HG02642 (cell line): ENCODE measurements around the gene DCAF8.

ENCODE experiments used
- ATAC-seq: cut with Tn5 transposase; IDR thresholded peaks from one replicate; pipeline ENCODE4 v1.9.1; 2021; ENCODE audit warnings: mild to moderate bottlenecking; ENCODE audit not compliant: unreplicated experiment, poor library complexity

DCAF8 gene

DNA sequence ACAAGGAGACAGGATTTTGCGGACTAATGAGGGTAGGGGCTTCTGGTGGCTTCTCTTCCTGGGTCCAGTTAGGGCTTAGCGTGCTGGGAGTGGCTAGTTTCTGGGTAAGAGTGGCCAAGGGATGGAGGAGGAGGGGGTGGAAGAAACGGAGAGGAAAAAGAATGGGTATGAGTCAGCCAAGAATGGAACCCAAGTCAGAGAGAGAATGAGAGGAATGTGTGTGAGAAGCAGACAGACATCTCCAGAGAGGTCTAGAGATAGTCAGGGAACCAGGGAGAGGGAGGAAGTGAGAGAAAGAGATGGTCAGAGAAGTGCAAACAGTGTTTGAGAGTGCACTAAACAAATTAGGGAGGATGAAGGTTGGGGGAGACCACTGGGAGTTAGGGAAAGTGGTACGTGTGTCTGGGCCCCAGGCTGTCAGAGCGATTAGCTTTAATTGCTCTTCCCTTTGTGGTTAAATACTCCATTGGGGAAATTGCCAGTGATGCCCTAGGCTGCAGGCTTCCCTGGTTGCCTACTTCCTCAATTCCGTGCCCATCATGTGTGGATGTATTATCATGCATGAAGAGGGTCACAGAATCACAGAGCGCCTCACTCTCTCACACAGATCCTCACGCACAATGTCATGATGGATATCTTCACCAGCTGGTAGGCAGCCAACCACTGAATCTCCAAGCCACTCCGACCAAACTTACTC lies 55.8 kb downstream of the DCAF8 start:
- ATAC-seq: no peak

DNA sequence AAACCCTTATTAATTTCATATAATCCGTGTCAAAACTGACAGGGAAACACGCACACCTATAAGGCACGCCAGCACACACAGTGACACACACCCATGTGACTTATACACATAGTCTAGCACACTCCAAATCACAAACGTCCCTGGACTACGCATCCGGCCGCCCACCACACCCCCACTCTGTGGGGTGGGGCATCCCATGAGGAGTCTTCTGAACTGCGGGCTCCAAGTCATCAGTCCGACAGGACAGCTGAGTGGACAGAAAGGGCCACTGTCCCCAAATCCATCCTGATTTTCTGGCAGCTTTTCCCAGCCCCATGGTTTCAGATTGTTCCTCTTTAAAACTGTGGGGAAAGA lies 56.3 kb downstream of the DCAF8 start:
- ATAC-seq: no peak

DNA sequence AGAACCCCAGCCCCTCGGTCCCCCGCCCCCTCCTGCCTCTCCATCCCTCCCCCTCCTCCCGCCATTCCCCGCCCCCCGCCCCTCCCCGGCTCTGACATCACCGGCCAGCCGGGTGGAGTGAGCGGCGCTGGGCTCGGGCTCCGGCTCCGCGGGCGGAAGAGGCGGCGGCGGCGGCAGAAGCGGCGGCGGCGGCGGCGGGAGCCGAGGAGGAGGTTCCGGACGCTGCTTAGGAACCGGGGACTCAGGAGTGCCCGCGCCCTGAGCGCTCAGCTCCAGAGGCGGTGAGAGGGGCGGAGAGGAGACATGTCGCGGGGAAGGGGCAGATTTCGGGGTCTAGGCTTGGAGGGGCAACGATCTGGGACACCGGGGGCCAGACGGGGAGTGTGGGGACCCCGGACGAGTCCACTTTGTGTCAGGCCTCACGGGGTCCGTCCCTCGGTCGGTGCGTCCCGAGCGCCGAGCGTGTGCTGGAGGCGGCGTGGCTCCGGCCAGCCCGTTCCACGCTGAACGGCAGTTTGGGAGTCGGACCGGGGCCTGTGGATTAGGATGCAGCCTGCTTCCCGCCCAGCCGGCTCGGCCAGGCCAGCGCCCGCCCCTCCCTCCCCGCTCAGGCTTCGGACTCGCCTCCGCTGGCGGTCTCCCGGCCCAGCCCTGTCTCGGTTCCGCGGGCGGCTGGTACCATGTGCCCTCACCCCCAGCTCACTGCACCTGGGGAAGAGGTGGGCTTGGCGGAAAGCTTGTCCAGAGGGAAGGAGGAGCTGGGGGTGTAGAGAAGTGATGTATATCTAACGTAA lies 56.9 kb downstream of the DCAF8 start, which contains the start of gene PEA15:
TSS of gene PEA15 (plus strand) at position 143 of the 794 bp plus-strand sequence. CDS start 6,161 bp downstream, outside the sequence.
- peak; percentile 51 for ATAC-seq

DNA sequence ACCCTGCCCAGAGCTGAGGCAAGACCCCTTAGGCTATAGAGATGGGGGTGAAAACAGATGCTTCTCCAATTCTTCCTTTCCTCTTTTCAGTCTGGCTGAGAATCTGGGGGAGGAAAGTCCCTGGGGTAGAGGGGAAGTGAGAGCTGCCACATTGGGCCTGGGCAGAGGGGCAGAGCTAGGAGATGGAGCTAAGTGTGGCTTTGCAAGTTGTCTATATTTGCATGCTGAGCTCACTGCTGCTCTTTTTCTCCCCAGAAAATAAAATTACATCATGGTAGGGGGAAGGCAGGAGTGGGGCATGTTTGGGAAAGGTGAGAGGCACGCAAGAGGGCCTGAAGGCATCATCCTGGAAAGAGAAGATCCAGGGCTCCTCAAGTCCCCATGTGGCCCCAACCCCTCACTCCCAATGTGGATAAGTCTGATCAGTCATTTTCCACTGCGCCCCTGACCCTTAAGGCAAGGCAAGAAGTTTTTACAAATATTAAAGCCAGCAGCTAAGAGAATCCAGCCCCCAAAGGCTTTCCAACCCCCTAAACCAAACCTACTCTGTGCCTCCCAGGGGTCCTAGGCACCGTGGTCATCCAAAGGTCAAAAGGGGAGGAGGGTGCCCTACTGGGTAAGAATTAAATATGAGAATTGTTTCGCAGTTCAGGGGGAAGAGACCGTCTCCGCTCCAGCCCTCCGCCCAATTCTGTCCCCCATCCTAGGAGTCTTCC lies 57.7 kb downstream of the DCAF8 start:
- ATAC-seq: peak; percentile 65

DNA sequence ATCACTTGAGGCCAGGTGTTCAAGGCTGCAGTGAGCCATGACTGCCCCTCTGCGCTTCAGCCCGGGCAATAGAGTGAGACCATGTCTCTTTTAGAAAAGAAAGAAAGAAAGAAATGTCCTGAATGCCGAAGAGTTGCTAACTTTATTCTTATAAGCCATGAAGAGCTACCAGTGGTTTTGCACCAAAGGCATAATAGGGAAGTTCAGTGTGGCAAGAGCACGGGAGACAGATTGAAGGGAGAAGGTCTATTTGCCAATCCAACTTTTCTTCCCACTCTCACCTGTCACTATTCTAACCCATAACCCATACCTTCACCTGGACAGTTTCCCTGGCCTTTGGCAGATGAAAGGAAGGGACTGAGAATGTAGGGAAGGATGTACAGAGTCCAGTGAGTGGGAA lies 61.6 kb downstream of the DCAF8 start:
- no peak for ATAC-seq

DNA sequence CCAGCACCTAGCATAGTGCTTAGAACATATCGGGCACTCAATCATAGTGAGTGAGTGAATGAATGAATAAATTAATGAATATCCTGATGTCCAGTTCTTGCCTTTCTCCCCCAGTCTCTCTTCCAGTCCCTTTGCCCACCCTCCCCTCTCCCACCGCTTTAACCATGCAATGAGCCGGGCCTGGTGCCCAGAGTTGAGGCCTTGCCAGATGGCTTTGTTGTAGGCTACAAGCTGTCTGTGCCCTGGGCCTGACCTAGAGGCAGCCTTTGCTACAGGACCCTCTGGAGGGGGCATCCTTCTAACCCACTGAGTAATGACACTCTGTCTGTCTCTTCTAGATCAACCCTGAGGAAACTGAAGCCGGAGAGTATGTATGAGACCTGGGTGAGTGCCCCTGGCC lies 65.1 kb downstream of the DCAF8 start:
- ATAC-seq: no peak

DNA sequence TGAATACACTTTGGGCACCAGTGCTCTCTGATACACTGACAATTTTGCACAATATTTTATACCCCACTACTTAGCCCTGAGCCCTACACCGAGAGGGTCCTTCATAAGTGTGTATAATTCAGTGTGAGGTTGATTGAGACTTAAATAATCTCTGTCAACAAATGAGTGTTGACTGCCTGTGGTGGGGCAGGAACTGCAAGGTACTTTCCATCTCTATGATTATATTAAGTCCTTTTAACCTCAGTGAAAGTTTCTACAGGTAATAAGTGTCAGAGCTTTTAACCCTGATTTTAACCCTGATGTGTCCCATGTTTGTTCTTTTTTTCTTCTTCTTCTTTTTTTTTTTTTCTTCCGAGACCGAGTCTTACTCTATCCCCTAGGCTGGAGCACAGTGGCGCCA lies 66.2 kb downstream of the DCAF8 start:
- no peak for ATAC-seq

DNA sequence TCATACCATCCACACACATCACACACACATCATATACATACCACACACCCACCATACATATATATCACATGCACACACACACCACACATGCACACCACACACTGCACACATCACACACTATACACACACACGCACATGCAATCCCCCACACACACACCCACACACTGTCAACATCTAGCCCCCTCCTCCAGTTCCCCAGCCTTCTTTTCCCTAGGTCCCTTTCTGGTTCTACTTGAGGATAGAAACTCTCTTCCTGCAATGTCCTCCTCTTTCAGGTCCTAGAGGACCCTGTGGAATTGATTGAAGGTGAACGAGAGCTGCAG lies 67.7 kb downstream of the DCAF8 start:
- ATAC-seq: no peak

DNA sequence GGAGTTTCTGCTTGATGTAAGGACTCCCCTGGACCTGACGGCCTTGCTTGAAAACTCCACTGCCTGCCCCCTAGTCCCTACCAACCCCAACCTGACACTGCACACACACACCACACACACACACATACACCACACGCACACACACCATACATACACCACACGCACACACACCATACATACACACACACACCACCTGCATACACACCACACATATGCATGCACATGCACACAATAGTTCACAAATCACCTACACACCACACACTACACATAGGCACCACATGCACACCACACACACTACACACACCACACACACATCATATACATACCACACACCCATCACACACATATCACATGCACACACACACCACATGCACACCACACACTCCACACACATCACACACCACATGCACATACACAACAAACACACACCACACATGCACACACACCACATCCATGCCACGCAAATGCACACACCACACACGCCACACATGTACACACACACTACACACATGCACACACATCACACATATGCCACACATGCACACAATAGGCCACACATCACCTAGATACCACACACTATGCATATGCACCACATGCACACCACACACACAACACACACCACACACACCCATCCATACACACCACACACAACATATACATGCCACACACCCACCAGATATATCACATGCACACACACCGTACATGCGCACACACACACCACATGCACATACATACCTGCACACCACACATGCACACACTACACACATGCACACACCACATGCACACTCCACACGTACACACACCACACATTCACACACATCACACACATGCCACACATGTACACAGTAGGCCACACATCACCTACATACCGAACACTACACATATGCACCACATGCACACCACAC lies 68.3 kb downstream of the DCAF8 start:
- no peak for ATAC-seq

DNA sequence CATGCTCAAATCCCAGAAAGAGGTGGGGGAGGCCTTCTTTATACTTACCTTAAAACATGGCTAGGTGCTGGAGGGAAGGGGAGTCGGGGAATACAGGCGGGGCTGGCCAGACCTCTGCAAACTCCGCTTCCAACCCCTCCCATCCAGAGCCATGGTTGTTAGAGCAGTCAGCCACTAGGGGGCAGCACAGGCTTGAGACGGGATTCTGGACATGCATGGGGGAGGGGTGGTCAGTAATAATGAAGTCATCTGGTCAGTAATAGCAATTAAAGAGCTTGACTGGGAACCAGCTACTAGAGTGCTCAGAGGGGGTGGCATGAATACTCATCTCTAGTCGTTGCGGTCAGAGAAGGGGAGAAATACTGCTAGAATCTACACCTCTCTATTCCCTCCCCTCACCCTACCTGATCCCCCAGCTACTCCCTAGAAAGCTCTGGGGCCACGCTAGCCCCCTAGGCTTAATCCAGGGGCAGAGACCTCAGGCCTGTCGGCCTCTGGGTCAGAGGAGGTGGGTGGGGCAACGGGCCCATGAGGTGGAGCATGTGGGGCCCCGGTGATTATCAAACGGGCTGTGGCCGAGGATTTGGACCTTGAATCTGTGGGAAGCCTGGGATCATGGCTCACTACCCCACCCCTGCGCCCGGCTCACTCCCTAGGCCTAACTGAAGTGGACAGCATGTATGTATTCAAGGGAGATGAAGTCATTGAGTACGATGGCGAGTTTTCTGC lies 69.1 kb downstream of the DCAF8 start:
- peak; percentile 72 for ATAC-seq

DNA sequence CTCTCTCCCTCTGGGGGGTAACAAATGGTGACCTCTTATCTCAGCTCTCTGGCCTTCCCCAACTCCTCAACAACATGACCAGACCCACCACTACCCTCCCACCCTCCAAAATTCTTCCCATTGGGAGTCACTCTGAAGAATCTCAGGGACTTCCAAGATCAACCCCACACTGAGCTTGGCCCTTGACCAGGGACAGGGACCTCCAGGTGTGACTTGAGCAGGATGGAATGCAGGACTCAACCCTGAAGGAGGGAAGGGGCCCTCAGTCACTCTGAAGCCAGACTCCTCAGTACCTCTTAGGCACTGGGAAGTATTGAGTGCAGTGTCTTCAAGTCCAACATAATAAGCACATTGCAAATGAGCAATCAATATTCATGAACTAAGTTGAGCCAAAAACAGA lies 70.1 kb downstream of the DCAF8 start:
- ATAC-seq: no peak

DNA sequence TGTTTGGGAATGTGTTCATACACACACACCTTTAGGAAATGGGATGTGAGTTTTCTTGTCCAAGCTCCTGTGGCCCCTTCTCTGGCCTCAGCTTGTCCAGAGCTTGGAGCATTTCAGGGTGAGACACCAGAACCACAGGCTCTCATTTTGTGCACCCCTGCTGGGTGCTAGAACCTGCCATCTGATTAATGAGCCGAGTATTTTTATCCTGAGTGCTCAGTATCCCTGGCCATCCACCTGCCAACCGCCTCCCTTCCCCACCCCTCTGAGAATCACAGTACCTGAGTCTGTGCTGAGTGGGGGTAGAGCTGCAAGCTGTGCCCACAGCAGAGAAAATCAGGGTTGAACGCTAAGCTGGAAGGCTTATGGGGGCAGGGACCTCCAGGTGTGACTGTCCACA lies 70.6 kb downstream of the DCAF8 start:
- ATAC-seq: no peak

DNA sequence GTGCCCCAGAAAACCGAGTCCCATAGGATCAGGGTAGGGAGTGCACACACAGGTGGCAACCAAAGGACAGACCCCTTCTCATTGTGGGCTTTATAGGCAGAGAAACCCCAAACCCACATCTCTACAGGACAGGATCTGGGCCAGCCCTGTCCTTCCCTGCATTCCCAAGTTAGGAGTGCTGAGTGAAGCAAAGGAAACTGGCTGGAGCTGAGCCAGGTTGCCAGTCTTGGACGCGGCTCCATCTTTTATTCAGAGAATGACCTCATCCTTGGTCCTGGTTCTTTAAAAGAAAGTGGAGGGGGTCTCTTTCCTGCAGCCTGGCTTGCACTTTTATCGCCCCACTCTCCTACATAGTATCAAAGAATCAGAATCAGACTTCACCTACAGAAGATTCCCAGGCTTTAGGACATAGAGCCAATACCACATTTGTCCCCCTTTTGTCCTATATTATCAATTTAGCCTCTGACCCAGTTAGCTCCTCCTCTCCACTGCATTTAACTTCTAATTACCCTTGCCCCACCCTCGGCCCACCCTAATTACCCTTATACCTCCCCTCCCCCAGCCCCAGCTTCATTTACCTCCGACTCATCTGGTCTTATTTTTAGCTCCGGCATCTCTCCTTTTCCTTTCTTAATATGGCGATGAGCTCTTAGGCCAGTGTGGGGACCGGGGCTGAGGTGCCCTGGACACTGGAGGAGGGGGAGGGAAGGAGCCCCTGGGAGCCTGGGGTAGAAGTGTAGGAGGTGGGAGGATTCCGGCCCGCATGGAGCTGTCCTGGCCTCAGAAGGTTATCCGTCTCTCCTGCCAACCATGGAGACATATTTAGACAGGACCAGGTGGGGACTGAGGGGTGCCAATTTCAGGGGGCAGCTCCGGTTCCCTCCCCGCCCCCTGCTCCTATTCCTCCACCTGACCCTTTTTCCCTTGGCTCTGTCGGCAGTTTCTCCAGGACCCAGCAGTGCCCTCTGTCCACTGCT lies 72.4 kb downstream of the DCAF8 start, which contains the start of gene CASQ1:
TSS of gene CASQ1 (plus strand) at position 927 of the 977 bp plus-strand sequence. CDS start 177 bp downstream, outside the sequence.
- ATAC-seq: no peak

DNA sequence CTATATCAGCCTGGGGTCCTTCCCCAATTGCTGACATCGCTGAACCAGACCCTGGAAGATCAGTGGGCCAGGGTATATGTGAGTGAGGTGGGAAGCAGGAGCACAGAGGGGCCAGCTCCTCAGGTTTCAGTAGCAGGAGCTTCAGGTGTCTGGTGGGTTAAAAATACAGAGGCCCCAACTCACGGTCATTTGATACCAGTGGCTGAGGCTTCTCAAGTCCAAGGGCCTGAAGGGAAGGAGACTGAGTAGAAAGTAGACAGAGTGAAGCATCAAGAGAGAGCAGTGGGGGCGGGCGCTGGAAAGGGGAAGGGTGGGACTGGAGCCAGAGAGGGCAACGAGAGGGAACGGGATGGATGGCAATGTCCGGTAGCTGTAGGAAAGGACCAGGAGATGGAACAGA lies 74.0 kb downstream of the DCAF8 start:
- no peak for ATAC-seq

DNA sequence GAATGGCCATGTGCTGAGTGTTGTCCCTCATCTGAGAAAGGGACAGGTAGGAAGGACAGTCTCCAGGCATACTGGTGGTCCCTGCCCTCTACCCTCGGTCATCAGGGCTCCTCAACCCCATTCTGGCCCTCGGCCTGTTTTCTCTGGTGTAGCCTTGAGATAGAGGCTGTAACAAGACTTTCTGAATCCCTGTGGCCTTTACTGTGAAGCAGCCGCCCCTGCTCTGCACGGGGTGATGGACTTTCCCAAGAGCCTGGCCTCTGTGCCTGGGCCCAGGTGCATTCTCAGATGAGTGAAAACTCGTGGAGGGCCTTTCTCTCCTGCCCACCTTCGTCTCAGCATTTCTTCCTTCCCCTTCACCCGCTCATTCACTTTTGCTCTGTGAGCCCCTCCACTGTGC lies 74.9 kb downstream of the DCAF8 start:
- ATAC-seq: no peak

DNA sequence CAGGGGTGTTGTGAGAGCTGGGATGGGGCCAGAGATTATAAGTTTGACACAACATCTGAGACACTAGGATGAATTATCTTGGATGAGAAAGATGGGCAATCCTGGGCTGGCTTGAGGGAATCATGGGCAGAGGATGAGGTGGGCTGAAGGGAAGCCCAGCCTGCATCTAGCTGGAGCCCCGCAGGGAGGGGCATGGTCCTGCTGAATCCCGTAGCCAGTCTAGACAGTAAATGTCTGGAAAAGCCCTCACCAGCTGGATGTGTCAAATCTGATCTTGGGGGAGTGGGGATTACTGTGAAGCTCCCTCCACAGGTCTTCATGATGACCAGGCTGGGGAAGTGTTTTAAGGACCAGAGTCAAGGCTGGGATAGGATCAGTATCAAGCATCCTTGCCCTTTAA lies 75.6 kb downstream of the DCAF8 start:
- no peak for ATAC-seq

DNA sequence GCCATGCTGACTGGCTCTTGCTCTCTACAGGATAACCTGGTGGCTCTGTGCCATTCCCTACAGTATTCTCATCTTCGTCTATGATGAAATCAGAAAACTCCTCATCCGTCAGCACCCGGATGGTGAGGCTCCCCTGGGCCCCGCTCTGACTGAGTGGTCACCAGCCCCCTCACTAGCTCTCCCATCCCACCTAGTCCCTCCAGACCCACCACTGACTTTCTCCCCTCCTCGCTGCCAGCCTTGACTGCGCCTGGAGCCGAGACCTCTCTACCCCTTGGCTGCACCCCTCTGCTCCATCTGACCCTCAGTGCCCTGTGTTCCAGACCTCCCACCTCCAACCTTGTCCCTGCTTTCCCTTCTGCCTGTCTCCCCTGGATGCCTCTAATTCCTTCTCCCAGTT lies 76.1 kb downstream of the DCAF8 start:
- ATAC-seq: no peak

DNA sequence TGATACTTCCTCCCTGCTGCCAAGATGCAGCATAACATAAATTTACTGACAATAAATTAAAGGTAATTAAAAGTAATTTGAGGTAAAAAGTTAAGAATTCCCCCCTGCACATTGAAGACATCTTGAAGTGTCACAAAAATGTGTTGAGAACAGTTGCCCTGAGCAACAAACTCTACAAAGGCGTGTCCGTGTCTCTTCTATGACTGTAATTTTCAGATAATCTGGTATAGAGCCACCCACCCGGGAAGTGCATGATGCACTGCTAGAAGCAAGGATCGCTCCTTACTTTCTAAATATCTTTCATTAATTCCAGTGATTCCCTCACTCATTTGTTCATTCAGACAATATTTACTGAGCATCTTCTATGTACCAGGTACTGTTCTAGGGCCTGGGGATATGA lies 83.0 kb downstream of the DCAF8 start:
- ATAC-seq: no peak

DNA sequence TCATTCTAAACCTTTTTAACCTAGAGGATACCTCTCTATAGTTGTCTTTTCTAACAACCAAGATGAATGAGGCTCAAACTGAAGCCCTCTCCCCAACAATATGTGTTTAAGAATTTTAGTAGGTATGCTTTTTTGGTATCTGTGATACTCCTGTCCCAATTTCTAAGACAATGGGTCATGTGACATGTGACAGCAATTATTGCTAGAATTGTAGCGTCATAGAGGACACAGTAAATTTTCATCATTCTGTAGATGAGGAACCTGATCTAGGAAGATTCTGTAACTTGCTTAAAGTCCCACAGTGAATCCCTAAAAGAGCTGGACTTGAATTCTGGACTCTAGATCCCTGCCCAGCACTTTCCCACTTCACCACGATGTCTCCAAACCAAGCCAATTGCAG lies 83.6 kb downstream of the DCAF8 start:
- no peak for ATAC-seq
